Peyer's patch (tissue), 4 donors: ENCODE results near the gene LDHAL6B.

Source experiments
- POLR2A ChIP-seq, 2 donors: fragments of 450-650 bp; IDR thresholded peaks; one replicate each; pipeline ENCODE4 v1.5.1; 2017; ENCODE audit warnings: antibody characterized with exemption in 2 of 2, mild to moderate bottlenecking in 2 of 2, moderate library complexity in 2 of 2
- TF ChIP-seq, protein P1 (sequence below), 6 experiments: fragments of 450-650 bp in 4 of 6; fragments of 200-600 bp in 2 of 6; sonication (generic) in 1 of 6; IDR thresholded peaks; one replicate each; pipeline ENCODE4 v1.5.1; 2017 to 2019; ENCODE audit warnings: antibody characterized with exemption in 6 of 6, mild to moderate bottlenecking in 3 of 6, moderate library complexity in 1 of 6

- TF ChIP-seq POLR2A (IDR thresholded peaks at IDR 0.05) = no peak
- TF ChIP-seq, protein P1, sequence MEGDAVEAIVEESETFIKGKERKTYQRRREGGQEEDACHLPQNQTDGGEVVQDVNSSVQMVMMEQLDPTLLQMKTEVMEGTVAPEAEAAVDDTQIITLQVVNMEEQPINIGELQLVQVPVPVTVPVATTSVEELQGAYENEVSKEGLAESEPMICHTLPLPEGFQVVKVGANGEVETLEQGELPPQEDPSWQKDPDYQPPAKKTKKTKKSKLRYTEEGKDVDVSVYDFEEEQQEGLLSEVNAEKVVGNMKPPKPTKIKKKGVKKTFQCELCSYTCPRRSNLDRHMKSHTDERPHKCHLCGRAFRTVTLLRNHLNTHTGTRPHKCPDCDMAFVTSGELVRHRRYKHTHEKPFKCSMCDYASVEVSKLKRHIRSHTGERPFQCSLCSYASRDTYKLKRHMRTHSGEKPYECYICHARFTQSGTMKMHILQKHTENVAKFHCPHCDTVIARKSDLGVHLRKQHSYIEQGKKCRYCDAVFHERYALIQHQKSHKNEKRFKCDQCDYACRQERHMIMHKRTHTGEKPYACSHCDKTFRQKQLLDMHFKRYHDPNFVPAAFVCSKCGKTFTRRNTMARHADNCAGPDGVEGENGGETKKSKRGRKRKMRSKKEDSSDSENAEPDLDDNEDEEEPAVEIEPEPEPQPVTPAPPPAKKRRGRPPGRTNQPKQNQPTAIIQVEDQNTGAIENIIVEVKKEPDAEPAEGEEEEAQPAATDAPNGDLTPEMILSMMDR (IDR thresholded peaks at IDR 0.05) = no peak
Observed at GRCh38 chr15:59230531-59231055, 23.9 kb downstream of the LDHAL6B start.
